ENCODE measurements around the gene GSG1L.

DNA sequence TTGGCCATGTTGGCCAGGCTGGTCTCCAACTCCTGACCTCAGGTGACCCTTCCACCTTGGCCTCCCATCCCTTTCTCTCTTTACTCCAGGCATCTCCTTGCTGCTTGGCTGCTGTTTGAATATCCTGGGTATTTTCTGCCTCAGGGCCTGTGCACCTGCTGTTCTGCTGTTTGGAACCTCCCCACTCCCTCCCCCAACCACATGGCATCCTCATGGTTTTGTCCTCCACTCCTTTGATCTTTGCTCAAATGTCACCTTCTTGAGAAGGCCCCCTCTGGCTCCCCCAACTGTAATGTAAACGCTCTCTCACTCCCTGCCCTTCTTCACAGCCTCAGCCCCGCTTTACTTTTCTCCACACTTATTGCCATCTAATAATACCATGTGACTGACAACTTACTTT is 152.0 kb downstream of the GSG1L start:
- TF ChIP-seq, protein P1, sequence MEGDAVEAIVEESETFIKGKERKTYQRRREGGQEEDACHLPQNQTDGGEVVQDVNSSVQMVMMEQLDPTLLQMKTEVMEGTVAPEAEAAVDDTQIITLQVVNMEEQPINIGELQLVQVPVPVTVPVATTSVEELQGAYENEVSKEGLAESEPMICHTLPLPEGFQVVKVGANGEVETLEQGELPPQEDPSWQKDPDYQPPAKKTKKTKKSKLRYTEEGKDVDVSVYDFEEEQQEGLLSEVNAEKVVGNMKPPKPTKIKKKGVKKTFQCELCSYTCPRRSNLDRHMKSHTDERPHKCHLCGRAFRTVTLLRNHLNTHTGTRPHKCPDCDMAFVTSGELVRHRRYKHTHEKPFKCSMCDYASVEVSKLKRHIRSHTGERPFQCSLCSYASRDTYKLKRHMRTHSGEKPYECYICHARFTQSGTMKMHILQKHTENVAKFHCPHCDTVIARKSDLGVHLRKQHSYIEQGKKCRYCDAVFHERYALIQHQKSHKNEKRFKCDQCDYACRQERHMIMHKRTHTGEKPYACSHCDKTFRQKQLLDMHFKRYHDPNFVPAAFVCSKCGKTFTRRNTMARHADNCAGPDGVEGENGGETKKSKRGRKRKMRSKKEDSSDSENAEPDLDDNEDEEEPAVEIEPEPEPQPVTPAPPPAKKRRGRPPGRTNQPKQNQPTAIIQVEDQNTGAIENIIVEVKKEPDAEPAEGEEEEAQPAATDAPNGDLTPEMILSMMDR (conservative IDR thresholded peaks at IDR 0.05), result no peak
- TF ChIP-seq ZFX (IDR thresholded peaks at IDR 0.05), result no peak

Measured in C4-2B (cell line).